ENCODE data around the gene SGSM2. TPM values are rescaled to one million over a fixed set of nuclear protein-coding genes. Genes with fewer than 3 reads are reported as not detected.

Gene SGSM2
- total RNA-seq, 1 donor from 2014 or later, result 28.2 TPM

DNA sequence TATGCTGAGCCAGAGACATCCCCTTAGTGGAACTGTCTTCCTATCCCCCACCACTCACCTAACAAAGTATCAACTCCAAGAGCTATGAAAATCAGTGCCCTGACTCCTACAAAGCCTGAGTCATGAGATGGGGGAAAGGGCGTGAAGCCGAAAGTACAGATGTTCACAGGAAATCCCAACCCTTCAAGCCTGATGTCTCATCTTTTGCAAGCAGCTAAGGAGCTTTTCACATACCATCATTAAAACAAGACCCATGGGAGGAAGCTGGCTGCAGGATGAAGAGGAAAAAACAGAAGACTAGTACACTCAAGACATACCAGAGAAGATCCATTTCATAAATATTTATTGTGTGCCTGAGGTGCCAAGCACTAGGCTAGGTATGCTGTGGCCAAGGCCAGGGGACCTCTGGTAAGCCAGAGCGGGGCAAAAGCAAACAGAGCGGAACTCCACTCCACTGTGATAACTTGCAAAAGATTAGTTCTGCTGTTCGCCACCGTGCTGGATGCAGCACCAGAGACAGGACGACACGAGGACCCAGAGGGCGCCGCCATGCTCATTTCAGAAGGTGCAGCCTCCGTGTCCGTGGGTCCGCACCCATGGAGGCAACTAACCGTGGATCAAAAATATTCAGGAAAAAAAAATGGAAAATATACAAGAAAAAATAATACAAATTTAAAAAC, 68.1 kb downstream of the SGSM2 start:
- TF ChIP-seq, protein P1, sequence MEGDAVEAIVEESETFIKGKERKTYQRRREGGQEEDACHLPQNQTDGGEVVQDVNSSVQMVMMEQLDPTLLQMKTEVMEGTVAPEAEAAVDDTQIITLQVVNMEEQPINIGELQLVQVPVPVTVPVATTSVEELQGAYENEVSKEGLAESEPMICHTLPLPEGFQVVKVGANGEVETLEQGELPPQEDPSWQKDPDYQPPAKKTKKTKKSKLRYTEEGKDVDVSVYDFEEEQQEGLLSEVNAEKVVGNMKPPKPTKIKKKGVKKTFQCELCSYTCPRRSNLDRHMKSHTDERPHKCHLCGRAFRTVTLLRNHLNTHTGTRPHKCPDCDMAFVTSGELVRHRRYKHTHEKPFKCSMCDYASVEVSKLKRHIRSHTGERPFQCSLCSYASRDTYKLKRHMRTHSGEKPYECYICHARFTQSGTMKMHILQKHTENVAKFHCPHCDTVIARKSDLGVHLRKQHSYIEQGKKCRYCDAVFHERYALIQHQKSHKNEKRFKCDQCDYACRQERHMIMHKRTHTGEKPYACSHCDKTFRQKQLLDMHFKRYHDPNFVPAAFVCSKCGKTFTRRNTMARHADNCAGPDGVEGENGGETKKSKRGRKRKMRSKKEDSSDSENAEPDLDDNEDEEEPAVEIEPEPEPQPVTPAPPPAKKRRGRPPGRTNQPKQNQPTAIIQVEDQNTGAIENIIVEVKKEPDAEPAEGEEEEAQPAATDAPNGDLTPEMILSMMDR (conservative IDR thresholded peaks at IDR 0.05; ENCODE audit: low read depth, low read length), result no peak
- DNase-seq (ENCODE audit: low read depth), result no peak
- no peak overlapping the region for H3K4me3 ChIP-seq (ENCODE audit: low read depth, low read length)

DNA sequence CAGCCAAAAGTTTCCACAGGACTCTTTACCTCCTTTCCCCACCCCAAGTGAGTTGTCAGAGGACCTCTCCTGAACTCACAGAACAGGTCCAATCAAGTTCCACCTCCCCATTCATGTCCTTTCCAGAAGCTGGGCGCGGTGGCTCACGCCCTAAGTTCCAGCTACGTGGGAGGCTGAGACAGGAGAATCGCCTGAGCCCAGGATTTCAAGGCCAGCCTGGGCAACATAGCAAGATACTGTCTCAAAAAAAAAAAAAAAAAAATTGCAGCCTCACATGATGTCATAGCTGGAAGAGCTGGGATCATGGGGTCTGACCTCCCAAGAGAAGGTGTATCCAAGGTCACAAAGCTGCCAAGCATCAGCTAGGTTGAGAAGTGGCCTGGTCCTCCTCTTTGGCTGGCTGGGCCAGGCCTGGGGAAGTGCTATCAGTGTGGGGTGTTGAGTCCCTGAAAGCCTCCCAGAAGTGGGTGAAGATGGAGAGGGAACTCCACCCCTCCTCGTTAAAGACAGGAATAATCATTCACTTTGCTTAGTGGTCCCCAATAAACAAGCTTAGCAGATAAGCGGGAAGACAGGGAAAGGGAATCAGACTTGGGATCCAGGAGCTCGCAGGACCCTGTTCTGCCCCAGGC, 69.1 kb downstream of the SGSM2 start:
- DNase-seq (ENCODE audit: low read depth), result no peak
- H3K4me3 ChIP-seq (ENCODE audit: low read depth, low read length), result no peak overlapping the region
- TF ChIP-seq, protein P1 (conservative IDR thresholded peaks at IDR 0.05; ENCODE audit: low read depth, low read length), result no peak

DNA sequence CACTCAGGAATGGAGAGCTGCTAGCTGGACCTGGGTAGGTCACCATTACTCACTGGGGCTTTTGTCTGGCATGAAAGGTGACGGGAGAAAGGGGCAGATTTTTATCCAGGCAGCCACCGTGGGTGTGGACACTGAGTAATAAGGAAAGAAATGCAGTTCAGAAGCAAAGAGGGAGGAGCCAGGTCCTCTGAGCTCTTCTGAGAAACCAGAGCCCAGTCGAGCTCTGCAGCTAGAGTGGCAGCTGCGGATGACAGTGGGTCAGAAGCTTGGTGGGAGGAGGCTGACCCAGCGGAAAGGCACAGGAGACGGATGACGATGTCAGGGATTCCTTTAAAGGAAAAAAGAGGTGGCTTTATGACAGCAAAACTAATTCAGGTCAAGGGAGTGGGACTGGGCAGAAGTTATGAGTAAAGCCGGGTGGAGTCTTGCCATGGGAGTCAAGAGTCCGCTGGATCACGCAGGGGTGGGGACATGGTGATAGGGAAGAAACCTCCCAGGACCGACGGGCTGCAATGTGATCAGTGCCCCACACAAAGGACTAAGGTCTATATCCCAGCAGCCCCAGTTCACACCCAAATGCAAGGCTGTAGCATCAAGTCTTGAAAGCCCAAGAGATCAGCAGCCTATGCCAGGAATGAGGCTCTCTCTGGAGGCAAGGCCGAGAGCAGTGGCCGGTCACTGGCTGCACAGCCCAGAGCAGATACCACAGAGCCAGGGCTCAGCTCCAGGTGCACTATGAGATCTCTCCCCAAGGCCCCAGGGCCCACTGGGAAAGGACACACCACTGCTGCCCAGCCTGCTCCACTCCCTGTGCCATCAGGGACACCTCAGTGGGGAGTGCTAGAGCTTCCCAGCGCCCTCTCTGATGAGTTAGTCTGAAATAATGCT, 69.8 kb downstream of the SGSM2 start:
- no peak overlapping the region for H3K4me3 ChIP-seq (ENCODE audit: low read depth, low read length)
- no peak for DNase-seq (ENCODE audit: low read depth)

DNA sequence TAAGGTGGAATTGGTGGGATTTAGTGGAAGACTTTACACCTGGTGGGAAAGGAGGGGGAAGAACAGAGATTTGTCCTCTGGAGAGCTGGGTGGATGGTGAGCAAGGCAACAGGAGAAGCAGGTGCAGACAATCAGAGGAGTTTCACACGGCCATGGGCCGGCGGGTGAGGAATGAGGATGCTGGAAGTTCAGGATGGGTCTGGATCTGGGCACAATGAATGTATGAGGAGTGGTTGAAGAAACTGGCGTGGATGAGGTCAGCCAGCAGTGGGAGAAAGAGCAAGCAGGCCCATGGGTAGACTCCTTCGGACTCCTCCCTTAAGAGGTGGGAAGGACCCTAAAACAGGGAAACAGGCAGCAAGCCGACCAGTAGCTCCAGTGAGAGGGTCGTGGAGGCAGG, 73.7 kb downstream of the SGSM2 start:
- TF ChIP-seq, protein P1 (conservative IDR thresholded peaks at IDR 0.05; ENCODE audit: low read depth, low read length), result no peak
- H3K4me3 ChIP-seq (ENCODE audit: low read depth, low read length), result no peak overlapping the region
- DNase-seq (ENCODE audit: low read depth), result no peak

More for the DNA sequence above, 69.8 kb downstream of the SGSM2 start:
- TF ChIP-seq, protein P1 (conservative IDR thresholded peaks at IDR 0.05; ENCODE audit: low read depth, low read length), result no peak

DNA sequence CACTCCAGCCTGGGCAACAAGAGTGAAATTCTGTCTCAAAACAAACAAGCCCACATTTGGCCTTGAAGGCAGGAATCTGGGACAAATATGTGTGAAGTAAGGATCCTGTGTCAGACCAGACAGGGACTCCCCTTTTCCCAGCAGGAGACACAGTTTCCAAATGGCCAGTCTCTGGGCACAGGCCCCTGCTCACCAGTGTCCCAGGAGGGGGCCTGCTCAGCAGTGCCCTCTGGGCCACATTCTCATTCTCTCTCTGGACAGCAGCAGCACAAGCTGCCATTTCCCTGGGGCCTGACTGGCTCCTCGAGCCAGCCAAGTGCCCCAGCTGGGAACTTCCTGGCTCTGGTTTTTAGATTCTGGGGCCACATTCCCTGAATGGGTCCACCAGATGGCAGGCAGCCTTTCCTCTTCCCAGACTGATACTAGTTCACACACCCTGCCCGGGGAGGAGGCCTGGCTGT, 75.3 kb downstream of the SGSM2 start:
- TF ChIP-seq, protein P1 (conservative IDR thresholded peaks at IDR 0.05; ENCODE audit: low read depth, low read length), result peak; percentile 19
- no peak overlapping the region for H3K4me3 ChIP-seq (ENCODE audit: low read depth, low read length)

DNA sequence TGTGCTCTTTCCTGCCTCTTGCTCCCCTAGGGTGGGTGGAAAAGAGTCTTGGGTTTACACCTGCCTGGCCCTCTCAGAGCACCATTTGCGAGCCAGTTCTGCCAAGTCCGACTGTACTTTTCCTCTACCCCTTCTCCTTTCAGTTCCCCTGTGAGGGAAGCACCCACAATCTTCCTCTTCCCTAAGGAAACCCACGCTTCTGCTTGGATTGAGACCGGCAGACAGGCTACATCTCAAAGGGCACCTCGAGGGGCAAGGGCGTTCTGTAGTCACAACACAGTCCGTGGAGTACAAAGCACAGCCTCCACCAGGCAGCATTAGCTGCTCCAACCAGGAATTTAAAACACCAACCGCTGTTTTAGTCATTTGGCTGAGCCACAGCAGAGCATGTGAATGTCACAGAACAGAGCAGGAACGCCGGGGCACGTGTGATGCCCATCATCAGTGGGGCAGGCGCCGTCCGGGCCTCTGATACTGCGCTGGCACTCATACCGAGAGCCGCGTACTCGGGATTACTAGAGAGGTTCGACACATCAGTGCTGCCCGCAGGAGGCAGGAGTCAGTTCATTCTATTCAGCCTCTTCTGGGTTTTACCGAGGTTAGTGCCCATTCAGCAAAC, 77.3 kb downstream of the SGSM2 start:
- TF ChIP-seq, protein P1 (conservative IDR thresholded peaks at IDR 0.05; ENCODE audit: low read depth, low read length), result no peak
- DNase-seq (ENCODE audit: low read depth), result no peak
- H3K4me3 ChIP-seq (ENCODE audit: low read depth, low read length), result no peak overlapping the region

More for the DNA sequence above, 75.3 kb downstream of the SGSM2 start:
- no peak for DNase-seq (ENCODE audit: low read depth)
